HepG2 (cell line): ENCODE data around the gene TRERF1. TPM values are rescaled to one million over a fixed set of nuclear protein-coding genes. Genes with fewer than 3 reads are reported as not detected.

ENCODE experiments used
- ATAC-seq: fragments of 200-7000 bp; cut with Tn5 transposase; 3 replicates; pipeline ENCODE4 v1.9.1; 2020; ENCODE audit warnings: mild to moderate bottlenecking, moderate library complexity
- BruUV-seq: library from RNA; stranded (reverse); fragments of 400-500 nt; replicated peaks from 2 replicates; lab custom pipeline; 2021; lab: Mats Ljungman, UMichigan
- CTCF ChIA-PET: fragments of 300-600 bp; formaldehyde crosslinking; extraction: SDS; loops from one replicate; lab custom pipeline; 2021; ENCODE audit warnings: low total read pairs, inconsistent platforms, low intra/inter-chr PET ratio; lab: Yijun Ruan, JAX
- POLR2A ChIA-PET: fragments of 350-600 bp; sonication (Branson Sonifier 250); formaldehyde crosslinking; loops from one replicate; lab custom pipeline; 2020; ENCODE audit warnings: antibody characterized with exemption, inconsistent platforms; lab: Yijun Ruan, JAX
- DNase-seq: peaks from one replicate; pipeline ENCODE4 v3.0.0-alpha.2; 2015; ENCODE audit warnings: low spot score
- FAIRE-seq: peaks from 3 replicates; lab custom pipeline; 2011; peaks lifted over from hg19 to GRCh38; lab: Jason Lieb, UNC
- H2AFZ ChIP-seq: one replicate; pipeline ENCODE4 v1.6.1; 2011; ENCODE audit warnings: low read length, inconsistent platforms
- H3K27ac ChIP-seq: fragments of 300-600 bp; 3 replicates; pipeline ENCODE4 v1.8.0; 2011; ENCODE audit warnings: mixed run types, mild to moderate bottlenecking, mixed read lengths, low read length, inconsistent platforms; ENCODE audit not compliant: insufficient read depth; ENCODE audit errors: extremely low read length
- H3K27me3 ChIP-seq, 2 experiments: fragments of 200-600 bp in 1 of 2; 2 replicates in 1 of 2; 3 replicates in 1 of 2; pipeline versions ENCODE4 v1.6.0 to v1.8.0; 2011; ENCODE audit warnings: low read length in 2 of 2, mild to moderate bottlenecking in 2 of 2, moderate library complexity in 2 of 2, inconsistent platforms in 1 of 2; ENCODE audit not compliant: insufficient read depth in 2 of 2, control insufficient read depth in 1 of 2
- H3K36me3 ChIP-seq, 2 experiments: fragments of 200-600 bp in 1 of 2; replicated peaks in 1 of 2; 2 replicates in 1 of 2; 3 replicates in 1 of 2; pipeline versions ENCODE4 v1.5.1 to v1.8.0; 2011; ENCODE audit warnings: low read length in 2 of 2, inconsistent platforms in 1 of 2; ENCODE audit not compliant: insufficient read depth in 2 of 2, control insufficient read depth in 1 of 2
- H3K4me1 ChIP-seq: 2 replicates; pipeline ENCODE4 v1.5.1; 2012; ENCODE audit warnings: low read length, inconsistent platforms; ENCODE audit not compliant: insufficient read depth
- H3K4me2 ChIP-seq: 2 replicates; pipeline ENCODE4 v1.6.0; 2011; ENCODE audit warnings: low read depth, low read length, inconsistent platforms
- H3K4me3 ChIP-seq, 3 experiments: fragments of 200-600 bp in 1 of 3; sonication (generic), shearing (Covaris generic) in 1 of 3; replicated peaks in 1 of 3; 2 replicates each; pipeline ENCODE4 v1.5.1; 2011 to 2016; ENCODE audit warnings: low read length in 3 of 3, inconsistent platforms in 2 of 3, low read depth in 2 of 3, mild to moderate bottlenecking in 2 of 3, control low read depth in 1 of 3, mixed read lengths in 1 of 3; ENCODE audit not compliant: insufficient read depth in 1 of 3
- H3K79me2 ChIP-seq: one replicate; pipeline ENCODE4 v1.6.1; 2011; ENCODE audit warnings: low read length, inconsistent platforms; ENCODE audit not compliant: insufficient read depth
- H3K9ac ChIP-seq: 2 replicates; pipeline ENCODE4 v1.6.0; 2011; ENCODE audit warnings: mild to moderate bottlenecking, low read depth, low read length, inconsistent platforms; ENCODE audit not compliant: insufficient read depth
- H3K9me3 ChIP-seq: 2 replicates; pipeline ENCODE4 v1.5.1; 2012; ENCODE audit warnings: mild to moderate bottlenecking, low read length
- H4K20me1 ChIP-seq: 2 replicates; pipeline ENCODE4 v1.6.0; 2011; ENCODE audit warnings: inconsistent platforms, mild to moderate bottlenecking, low read length, moderate library complexity; ENCODE audit not compliant: insufficient read depth
- FOXJ3 ChIP-seq: sonication (generic); formaldehyde crosslinking; IDR thresholded peaks from 2 replicates; pipeline ENCODE4 v1.4.0; 2020; ENCODE audit warnings: missing genetic modification reagents, mild to moderate bottlenecking, borderline replicate concordance
- PHF5A ChIP-seq: IDR thresholded peaks from one replicate; pipeline ENCODE4 v1.6.1; 2018; ENCODE audit warnings: low read depth, missing genetic modification reagents; ENCODE audit not compliant: unreplicated experiment
- ZBTB2 ChIP-seq: sonication (generic); formaldehyde crosslinking; IDR thresholded peaks from 2 replicates; pipeline ENCODE4 v1.8.0; 2022; ENCODE audit warnings: low read depth, missing genetic modification reagents
- ZBTB7A ChIP-seq: sonication (generic); formaldehyde crosslinking; IDR thresholded peaks from 2 replicates; pipeline ENCODE4 v1.8.0; 2022; ENCODE audit warnings: mild to moderate bottlenecking, missing genetic modification reagents
- ZNF557 ChIP-seq: sonication (generic); formaldehyde crosslinking; IDR thresholded peaks from 2 replicates; pipeline ENCODE4 v1.4.0; 2020; ENCODE audit warnings: missing genetic modification reagents
- ZNF577 ChIP-seq: sonication (generic); formaldehyde crosslinking; IDR thresholded peaks from 2 replicates; pipeline ENCODE4 v1.4.0; 2020; ENCODE audit warnings: mild to moderate bottlenecking, low read depth, missing genetic modification reagents, borderline replicate concordance
- ZNF660 ChIP-seq: sonication (generic); formaldehyde crosslinking; IDR thresholded peaks from 2 replicates; pipeline ENCODE4 v1.5.1; 2020; ENCODE audit warnings: mild to moderate bottlenecking, low read depth, missing genetic modification reagents, borderline replicate concordance
- ZNF879 ChIP-seq: sonication (generic); formaldehyde crosslinking; IDR thresholded peaks from 2 replicates; pipeline ENCODE4 v1.8.1; 2023; ENCODE audit warnings: missing genetic modification reagents
- WGBS: methylation state at CpG from one replicate; pipeline ENCODE4 v1.1.6; 2017; ENCODE audit warnings: low lambda C conversion rate; 5-methylcytosine and 5-hydroxymethylcytosine counted together
- in situ Hi-C: cut with HindIII; loops from 2 replicates; pipeline ENCODE4 v1.10.0; 2017; ENCODE audit warnings: low pct_unique_long_range_greater_than_20kb; ENCODE audit not compliant: extremely low pct_ligation_motif_present
- intact Hi-C: fragments of 100-400 bp; cut with micrococcal nuclease; formaldehyde crosslinking; loops from one replicate; pipeline ENCODE4 v1.10.0; 2022; ENCODE audit not compliant: unreplicated experiment
- polyA plus RNA-seq, 8 experiments: library from polyadenylated mRNA; depleted of rRNA in 3 of 8; stranded (reverse) in 7 of 8; unstranded in 1 of 8; fragments of >200 nt; fragmentation: Illumina TruSeq in 4 of 8; extraction: Trizol in 4 of 8; gene quantifications; 2 replicates each; pipeline versions ENCODE4 v1.2.1 to v1.2.3, GENCODE V29; 2011 to 2016; ENCODE audit warnings: low read depth in 4 of 8, missing spikeins in 1 of 8, mixed read lengths in 1 of 8; ENCODE audit not compliant: insufficient read depth in 1 of 8
- total RNA-seq, 5 experiments: library from RNA; depleted of rRNA; stranded (reverse); fragments of >200 nt; fragmentation: Illumina TruSeq; extraction: Trizol; gene quantifications; 2 replicates each; pipeline ENCODE4 v1.2.3, GENCODE V29; 2016; ENCODE audit warnings: low read depth in 1 of 5
- TF ChIP-seq, protein P1 (sequence below): IDR thresholded peaks from 2 replicates; pipeline ENCODE4 v1.6.1; 2012; ENCODE audit warnings: low read depth, low read length, improper control_type of control experiment
- TF ChIP-seq, protein P2 (sequence below): sonication (generic); formaldehyde crosslinking; IDR thresholded peaks from 2 replicates; pipeline ENCODE4 v1.4.0; 2020; ENCODE audit warnings: missing genetic modification reagents, borderline replicate concordance
- TF ChIP-seq, protein P3 (sequence below), 2 experiments: sonication (generic) in 1 of 2; formaldehyde crosslinking in 1 of 2; IDR thresholded peaks; 2 replicates each; pipeline versions ENCODE4 v1.4.0 to v1.6.1; 2018 to 2020; ENCODE audit warnings: missing genetic modification reagents in 2 of 2, borderline replicate concordance in 1 of 2, low read depth in 1 of 2, mild to moderate bottlenecking in 1 of 2, missing biosample characterization in 1 of 2

TRERF1 gene
- total and polyA plus RNA-seq, 2 of the 13 experiments (the other 11 are each of a cell fraction or from before 2014, with no cell fraction given), result 0.02 TPM; not detected in 1

GRCh38 chr6:42405021-42405420 lies 46.7 kb downstream of the TRERF1 start:
- Histone ChIP-seq H3K36me3 (no peaks in the 10 kb centered on the region), H3K4me3 (no peak overlapping the region), H2AFZ (no peak overlapping the region), H3K4me2 (no peak overlapping the region), H3K27ac (no peak overlapping the region), H3K79me2 (no peaks in the 10 kb centered on the region), H3K27me3 (peaks cover 0 to 20% of the 10 kb centered on the region in 2 experiments; a peak in 2 of 5 replicates), H3K9ac (no peak overlapping the region), H4K20me1 (no peaks in the 10 kb centered on the region; the same call in 1 of the 2 replicates), H3K4me1 (no peaks in the 10 kb centered on the region), H3K9me3 (no peaks in the 10 kb centered on the region)
- in situ Hi-C loops (no loop called here), intact Hi-C loops (no loop called here)
- 46% methylated on average over 2 of the region's 2 CpGs for WGBS
- DNase-seq (no peak), FAIRE-seq (no peak), ATAC-seq (no peak)
- BruUV-seq, result no TSS peak
- ChIA-PET POLR2A (no interaction called here), CTCF (no interaction called here)
- TF ChIP-seq ZNF577 (CRISPR knock-in tag), result no peak
- no peak for TF ChIP-seq ZNF557 (CRISPR knock-in tag)
- no peak for TF ChIP-seq FOXJ3 (CRISPR knock-in tag)
- no peak for TF ChIP-seq ZBTB2
- no peak for TF ChIP-seq ZNF660 (CRISPR knock-in tag)
- no peak for TF ChIP-seq PHF5A (CRISPR knock-in tag)
- TF ChIP-seq, protein P1, sequence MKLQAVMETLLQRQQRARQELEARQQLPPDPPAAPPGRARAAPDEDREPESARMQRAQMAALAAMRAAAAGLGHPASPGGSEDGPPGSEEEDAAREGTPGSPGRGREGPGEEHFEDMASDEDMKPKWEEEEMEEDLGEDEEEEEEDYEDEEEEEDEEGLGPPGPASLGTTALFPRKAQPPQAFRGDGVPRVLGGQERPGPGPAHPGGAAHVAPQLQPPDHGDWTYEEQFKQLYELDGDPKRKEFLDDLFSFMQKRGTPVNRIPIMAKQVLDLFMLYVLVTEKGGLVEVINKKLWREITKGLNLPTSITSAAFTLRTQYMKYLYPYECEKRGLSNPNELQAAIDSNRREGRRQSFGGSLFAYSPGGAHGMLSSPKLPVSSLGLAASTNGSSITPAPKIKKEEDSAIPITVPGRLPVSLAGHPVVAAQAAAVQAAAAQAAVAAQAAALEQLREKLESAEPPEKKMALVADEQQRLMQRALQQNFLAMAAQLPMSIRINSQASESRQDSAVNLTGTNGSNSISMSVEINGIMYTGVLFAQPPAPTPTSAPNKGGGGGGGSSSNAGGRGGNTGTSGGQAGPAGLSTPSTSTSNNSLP, result no peak
- TF ChIP-seq, protein P2, sequence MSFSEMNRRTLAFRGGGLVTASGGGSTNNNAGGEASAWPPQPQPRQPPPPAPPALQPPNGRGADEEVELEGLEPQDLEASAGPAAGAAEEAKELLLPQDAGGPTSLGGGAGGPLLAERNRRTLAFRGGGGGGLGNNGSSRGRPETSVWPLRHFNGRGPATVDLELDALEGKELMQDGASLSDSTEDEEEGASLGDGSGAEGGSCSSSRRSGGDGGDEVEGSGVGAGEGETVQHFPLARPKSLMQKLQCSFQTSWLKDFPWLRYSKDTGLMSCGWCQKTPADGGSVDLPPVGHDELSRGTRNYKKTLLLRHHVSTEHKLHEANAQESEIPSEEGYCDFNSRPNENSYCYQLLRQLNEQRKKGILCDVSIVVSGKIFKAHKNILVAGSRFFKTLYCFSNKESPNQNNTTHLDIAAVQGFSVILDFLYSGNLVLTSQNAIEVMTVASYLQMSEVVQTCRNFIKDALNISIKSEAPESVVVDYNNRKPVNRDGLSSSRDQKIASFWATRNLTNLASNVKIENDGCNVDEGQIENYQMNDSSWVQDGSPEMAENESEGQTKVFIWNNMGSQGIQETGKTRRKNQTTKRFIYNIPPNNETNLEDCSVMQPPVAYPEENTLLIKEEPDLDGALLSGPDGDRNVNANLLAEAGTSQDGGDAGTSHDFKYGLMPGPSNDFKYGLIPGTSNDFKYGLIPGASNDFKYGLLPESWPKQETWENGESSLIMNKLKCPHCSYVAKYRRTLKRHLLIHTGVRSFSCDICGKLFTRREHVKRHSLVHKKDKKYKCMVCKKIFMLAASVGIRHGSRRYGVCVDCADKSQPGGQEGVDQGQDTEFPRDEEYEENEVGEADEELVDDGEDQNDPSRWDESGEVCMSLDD, result no peak
- no peak for TF ChIP-seq ZBTB7A (CRISPR knock-in tag)
- no peak for TF ChIP-seq ZNF879
- TF ChIP-seq, protein P3, sequence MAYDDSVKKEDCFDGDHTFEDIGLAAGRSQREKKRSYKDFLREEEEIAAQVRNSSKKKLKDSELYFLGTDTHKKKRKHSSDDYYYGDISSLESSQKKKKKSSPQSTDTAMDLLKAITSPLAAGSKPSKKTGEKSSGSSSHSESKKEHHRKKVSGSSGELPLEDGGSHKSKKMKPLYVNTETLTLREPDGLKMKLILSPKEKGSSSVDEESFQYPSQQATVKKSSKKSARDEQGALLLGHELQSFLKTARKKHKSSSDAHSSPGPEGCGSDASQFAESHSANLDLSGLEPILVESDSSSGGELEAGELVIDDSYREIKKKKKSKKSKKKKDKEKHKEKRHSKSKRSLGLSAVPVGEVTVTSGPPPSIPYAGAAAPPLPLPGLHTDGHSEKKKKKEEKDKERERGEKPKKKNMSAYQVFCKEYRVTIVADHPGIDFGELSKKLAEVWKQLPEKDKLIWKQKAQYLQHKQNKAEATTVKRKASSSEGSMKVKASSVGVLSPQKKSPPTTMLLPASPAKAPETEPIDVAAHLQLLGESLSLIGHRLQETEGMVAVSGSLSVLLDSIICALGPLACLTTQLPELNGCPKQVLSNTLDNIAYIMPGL (CRISPR knock-in tag; IDR thresholded peaks at IDR 0.05; ENCODE audit: borderline replicate concordance in 1 of 2, low read depth in 1 of 2), result no peak
